ENCODE data around the gene SLC28A1.
"Not testable (repeated sequence)": the region's sequence is repeated elsewhere in the genome, so short reads cannot be mapped to it uniquely, and the experiment has no call there.

Gene SLC28A1

GRCh38 chr15:84862214-84862975 lies 22.1 kb upstream of the SLC28A1 start:
- DNase-seq: no peak

- no peak for DNase-seq
Observed at GRCh38 chr15:84863565-84864443, 20.7 kb upstream of the SLC28A1 start.

GRCh38 chr15:84864444-84864795 lies 20.0 kb upstream of the SLC28A1 start:
- no peak for DNase-seq

GRCh38 chr15:84865074-84865569 lies 19.3 kb upstream of the SLC28A1 start:
- DNase-seq: no peak

GRCh38 chr15:84868037-84868880 lies 16.2 kb upstream of the SLC28A1 start:
- no peak for DNase-seq

- no peak for DNase-seq
Observed at GRCh38 chr15:84869510-84869909, 15.0 kb upstream of the SLC28A1 start.

GRCh38 chr15:84871428-84871985 lies 13.0 kb upstream of the SLC28A1 start:
- DNase-seq: no peak

GRCh38 chr15:84872009-84872910 lies 12.2 kb upstream of the SLC28A1 start:
- DNase-seq: no peak

GRCh38 chr15:84873997-84874396 lies 10.5 kb upstream of the SLC28A1 start:
- no peak for DNase-seq

GRCh38 chr15:84874981-84875699 lies 9.3 kb upstream of the SLC28A1 start:
- no peak for DNase-seq

- DNase-seq: no peak
Observed at GRCh38 chr15:84876269-84876668, 8.2 kb upstream of the SLC28A1 start.

- not testable (repeated sequence) for DNase-seq
Observed at GRCh38 chr15:84877701-84878100, 6.8 kb upstream of the SLC28A1 start.

- DNase-seq: peak; percentile 46 to 53
Observed at GRCh38 chr15:84878504-84878903, 6.0 kb upstream of the SLC28A1 start.

- no peak for DNase-seq
Observed at GRCh38 chr15:84879088-84879780, 5.2 kb upstream of the SLC28A1 start.

- no peak for DNase-seq
Observed at GRCh38 chr15:84880007-84880406, 4.5 kb upstream of the SLC28A1 start.

GRCh38 chr15:84880822-84881519 lies 3.5 kb upstream of the SLC28A1 start:
- DNase-seq: no peak

- no peak for DNase-seq
Observed at GRCh38 chr15:84881520-84881830, 3.0 kb upstream of the SLC28A1 start.

GRCh38 chr15:84883466-84883865 lies 996 bp upstream of the SLC28A1 start:
- no peak for DNase-seq

GRCh38 chr15:84885801-84886200 lies 1.3 kb downstream of the SLC28A1 start:
- no peak for DNase-seq
